ENCODE measurements around the gene MED13L.

Gene MED13L

GRCh38 chr12:115998794-115999478, 278.6 kb downstream of the MED13L start:
- H3K27me3 ChIP-seq: no peaks in the 10 kb centered on the region
- DNase-seq: no peak
- no peak for TF ChIP-seq CTCF (IDR thresholded peaks at IDR 0.05; ENCODE audit: low read depth, low read length)
- no peak overlapping the region for H3K4me3 ChIP-seq (ENCODE audit: low read depth, low read length)
- H3K36me3 ChIP-seq: peaks cover 18% of the 10 kb centered on the region
- no peaks in the 10 kb centered on the region for H3K9me3 ChIP-seq
- no peaks in the 10 kb centered on the region for H3K4me1 ChIP-seq

- H3K9me3 ChIP-seq: no peaks in the 10 kb centered on the region
- H3K4me3 ChIP-seq (ENCODE audit: low read depth, low read length): no peak overlapping the region
- H3K27me3 ChIP-seq: no peaks in the 10 kb centered on the region
- H3K36me3 ChIP-seq: peaks cover 18% of the 10 kb centered on the region
- TF ChIP-seq CTCF (IDR thresholded peaks at IDR 0.05; ENCODE audit: low read depth, low read length): peak; percentile 75
- no peak for DNase-seq
- H3K4me1 ChIP-seq: no peaks in the 10 kb centered on the region
Measured at GRCh38 chr12:115998119-115998633, 279.3 kb downstream of the MED13L start.

DNA sequence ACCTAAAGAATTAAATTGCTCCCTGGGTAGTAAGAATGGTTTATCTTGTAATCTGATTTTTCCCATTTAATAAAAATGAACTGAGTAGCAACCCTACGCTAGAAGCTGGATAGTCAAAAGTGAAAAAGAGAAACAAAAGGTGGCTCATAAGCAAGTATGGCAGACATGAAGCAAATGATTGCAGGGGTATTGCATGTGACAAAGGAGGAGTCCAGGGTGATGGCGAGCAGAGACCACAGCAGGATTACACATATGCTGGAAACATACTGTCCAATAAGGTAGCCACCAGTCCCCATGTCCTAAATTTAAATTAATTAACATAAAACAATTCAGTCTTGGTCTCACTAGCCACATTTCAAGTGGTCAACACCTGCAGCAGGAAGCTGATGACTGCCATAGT, 283.8 kb downstream of the MED13L start:
- no peaks in the 10 kb centered on the region for H3K9me3 ChIP-seq
- peaks cover 2% of the 10 kb centered on the region; the same call in 1 of the 2 replicates for H3K4me1 ChIP-seq
- H3K36me3 ChIP-seq: peaks cover 30% of the 10 kb centered on the region
- H3K27me3 ChIP-seq: no peaks in the 10 kb centered on the region
- DNase-seq: no peak
- H3K4me3 ChIP-seq (ENCODE audit: low read depth, low read length): no peak overlapping the region
- no peak for TF ChIP-seq CTCF (IDR thresholded peaks at IDR 0.05; ENCODE audit: low read depth, low read length)

GRCh38 chr12:115990241-115990640, 287.3 kb downstream of the MED13L start:
- TF ChIP-seq CTCF (IDR thresholded peaks at IDR 0.05; ENCODE audit: low read depth, low read length): no peak
- peaks cover 2% of the 10 kb centered on the region for H3K4me1 ChIP-seq
- no peak overlapping the region for H3K4me3 ChIP-seq (ENCODE audit: low read depth, low read length)
- DNase-seq: no peak
- H3K36me3 ChIP-seq: peaks cover 33% of the 10 kb centered on the region
- no peaks in the 10 kb centered on the region for H3K27me3 ChIP-seq
- H3K9me3 ChIP-seq: no peaks in the 10 kb centered on the region

- TF ChIP-seq CTCF (IDR thresholded peaks at IDR 0.05; ENCODE audit: low read depth, low read length): no peak
- H3K4me1 ChIP-seq: peaks cover 2% of the 10 kb centered on the region
- peaks cover 33% of the 10 kb centered on the region for H3K36me3 ChIP-seq
- DNase-seq: no peak
- H3K4me3 ChIP-seq (ENCODE audit: low read depth, low read length): no peak overlapping the region
- H3K27me3 ChIP-seq: no peaks in the 10 kb centered on the region
- no peaks in the 10 kb centered on the region for H3K9me3 ChIP-seq
Measured at GRCh38 chr12:115988625-115989563, 288.6 kb downstream of the MED13L start.

Data from BE2C (cell line).